ENCODE data around the gene SUSD2.

GRCh38 chr22:24156913-24157821 lies 24.1 kb upstream of the SUSD2 start:
- TF ChIP-seq CTCF (optimal IDR thresholded peaks at IDR 0.05 in 1 of 3, IDR thresholded peaks at IDR 0.05 in 1 of 3, conservative IDR thresholded peaks at IDR 0.05 in 1 of 3; ENCODE audit: extremely low read depth in 1 of 3, insufficient read depth in 2 of 3, low read length in 3 of 3) (peak; percentile 78 to 83 (median 83)), EZH2 (IDR thresholded peaks at IDR 0.05; ENCODE audit: low read length) (no peak)

Data from keratinocyte (primary cell).